ENCODE measurements around the gene SLC2A4.

DNA sequence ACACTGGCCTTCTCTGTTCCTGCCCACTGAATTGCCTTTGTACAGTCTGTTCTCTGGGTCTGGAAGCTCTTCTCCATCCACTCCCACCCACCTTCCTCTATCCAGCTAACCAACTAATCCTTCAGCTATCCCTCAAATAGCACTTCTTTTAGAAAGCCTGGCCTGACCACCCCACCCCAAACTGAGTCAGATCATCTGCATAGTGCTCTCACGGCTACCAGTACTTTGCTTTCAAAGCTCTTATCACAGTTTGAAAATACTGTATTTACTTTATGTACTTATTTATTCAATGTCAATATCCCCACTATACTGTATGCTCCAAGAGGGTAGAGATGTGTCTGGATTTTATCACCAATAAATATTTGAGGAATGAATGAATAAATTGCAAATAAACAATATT, 14.7 kb upstream of the SLC2A4 start:
- TF ChIP-seq, protein P1, sequence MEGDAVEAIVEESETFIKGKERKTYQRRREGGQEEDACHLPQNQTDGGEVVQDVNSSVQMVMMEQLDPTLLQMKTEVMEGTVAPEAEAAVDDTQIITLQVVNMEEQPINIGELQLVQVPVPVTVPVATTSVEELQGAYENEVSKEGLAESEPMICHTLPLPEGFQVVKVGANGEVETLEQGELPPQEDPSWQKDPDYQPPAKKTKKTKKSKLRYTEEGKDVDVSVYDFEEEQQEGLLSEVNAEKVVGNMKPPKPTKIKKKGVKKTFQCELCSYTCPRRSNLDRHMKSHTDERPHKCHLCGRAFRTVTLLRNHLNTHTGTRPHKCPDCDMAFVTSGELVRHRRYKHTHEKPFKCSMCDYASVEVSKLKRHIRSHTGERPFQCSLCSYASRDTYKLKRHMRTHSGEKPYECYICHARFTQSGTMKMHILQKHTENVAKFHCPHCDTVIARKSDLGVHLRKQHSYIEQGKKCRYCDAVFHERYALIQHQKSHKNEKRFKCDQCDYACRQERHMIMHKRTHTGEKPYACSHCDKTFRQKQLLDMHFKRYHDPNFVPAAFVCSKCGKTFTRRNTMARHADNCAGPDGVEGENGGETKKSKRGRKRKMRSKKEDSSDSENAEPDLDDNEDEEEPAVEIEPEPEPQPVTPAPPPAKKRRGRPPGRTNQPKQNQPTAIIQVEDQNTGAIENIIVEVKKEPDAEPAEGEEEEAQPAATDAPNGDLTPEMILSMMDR (conservative IDR thresholded peaks at IDR 0.05 in 1 of 2, IDR thresholded peaks at IDR 0.05 in 1 of 2; ENCODE audit: low read depth in 1 of 2, low read length in 2 of 2): no peak
- TF ChIP-seq EZH2 (IDR thresholded peaks at IDR 0.05; ENCODE audit: low read length, missing control alignments): no peak
